ENCODE measurements around the gene RHOB. TPM values are rescaled to one million over a fixed set of nuclear protein-coding genes. Genes with fewer than 3 reads are reported as not detected.
A peak's percentile ranks its signal among the peaks of the same experiment; 100 is the strongest.
"Not testable (repeated sequence)": the region's sequence is repeated elsewhere in the genome, so short reads cannot be mapped to it uniquely, and the experiment has no call there.

The RHOB gene
- polyA plus RNA-seq, 3 donors from 2014 or later = 0.91 to 4.8 (median 4.4) TPM

GRCh38 chr2:20416723-20417122 lies 30.2 kb upstream of the RHOB start:
- no peak overlapping the region for H3K27ac Mint-ChIP-seq

DNA sequence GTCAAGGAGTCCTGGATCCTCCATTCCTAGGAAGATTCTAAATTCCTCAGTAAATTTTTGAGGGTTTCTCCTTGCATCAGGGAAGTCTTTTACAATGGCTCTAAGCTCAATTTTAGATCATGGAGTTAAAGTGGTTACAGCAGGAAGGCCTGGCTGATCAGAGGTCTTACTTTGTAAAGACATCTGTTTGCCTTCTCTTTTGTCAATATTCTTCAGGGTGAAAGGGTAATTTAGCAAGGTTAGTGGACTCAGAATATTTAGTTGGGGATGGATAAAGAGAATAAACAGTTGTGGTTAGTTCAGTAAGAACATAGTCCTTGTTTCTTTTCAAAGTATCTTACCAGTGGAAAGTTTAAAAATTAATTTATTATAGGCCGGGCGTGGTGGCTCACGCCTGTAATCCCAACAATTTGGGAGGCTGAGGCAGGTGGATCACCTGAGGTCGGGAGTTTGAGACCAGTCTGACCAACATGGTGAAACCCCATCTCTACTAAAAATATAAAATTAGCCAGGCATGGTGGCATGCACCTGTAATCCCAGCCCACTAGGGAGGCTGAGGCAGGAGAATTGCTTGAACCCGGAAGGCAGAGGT lies 29.5 kb upstream of the RHOB start:
- not testable (repeated sequence) for H3K27me3 Mint-ChIP-seq (ENCODE audit: low read depth in 3 of 3); H3K36me3 Mint-ChIP-seq; H3K9me3 Mint-ChIP-seq; H3K4me3 Mint-ChIP-seq; DNase-seq
- peaks cover 10 to 11% of the 10 kb centered on the region in 2 donors for H3K4me1 Mint-ChIP-seq
- peak overlapping the region in 2 of 6 donors; percentile 35 to 41 for H3K27ac Mint-ChIP-seq

More at GRCh38 chr2:20416723-20417122, 30.2 kb upstream of the RHOB start:
- H3K36me3 Mint-ChIP-seq = no peaks in the 10 kb centered on the region
- H3K4me3 Mint-ChIP-seq = no peak overlapping the region
- no peak for DNase-seq
- no peaks in the 10 kb centered on the region for H3K27me3 Mint-ChIP-seq (ENCODE audit: low read depth in 3 of 3)
- no peaks in the 10 kb centered on the region for H3K9me3 Mint-ChIP-seq
- H3K4me1 Mint-ChIP-seq = peaks cover 9 to 12% of the 10 kb centered on the region in 2 donors

- no peak for DNase-seq
- no peaks in the 10 kb centered on the region for H3K36me3 Mint-ChIP-seq
- H3K4me1 Mint-ChIP-seq = peaks cover 21 to 22% of the 10 kb centered on the region in 2 donors
- no peaks in the 10 kb centered on the region for H3K9me3 Mint-ChIP-seq
- H3K27ac Mint-ChIP-seq = peak overlapping the region in 1 of 6 donors; percentile 66
- H3K4me3 Mint-ChIP-seq = no peak overlapping the region
- no peaks in the 10 kb centered on the region for H3K27me3 Mint-ChIP-seq (ENCODE audit: low read depth in 3 of 3)
Observed at GRCh38 chr2:20418519-20418918, 28.4 kb upstream of the RHOB start.

- Mint-ChIP-seq H3K4me3 (no peak overlapping the region), H3K9me3 (no peaks in the 10 kb centered on the region), H3K27me3 (ENCODE audit: low read depth in 3 of 3) (no peaks in the 10 kb centered on the region), H3K27ac (peak overlapping the region in 1 of 6 donors; percentile 66), H3K4me1 (peaks cover 27% of the 10 kb centered on the region in 2 donors), H3K36me3 (no peaks in the 10 kb centered on the region)
- DNase-seq = no peak
Observed at GRCh38 chr2:20419007-20419576, 27.8 kb upstream of the RHOB start.

DNA sequence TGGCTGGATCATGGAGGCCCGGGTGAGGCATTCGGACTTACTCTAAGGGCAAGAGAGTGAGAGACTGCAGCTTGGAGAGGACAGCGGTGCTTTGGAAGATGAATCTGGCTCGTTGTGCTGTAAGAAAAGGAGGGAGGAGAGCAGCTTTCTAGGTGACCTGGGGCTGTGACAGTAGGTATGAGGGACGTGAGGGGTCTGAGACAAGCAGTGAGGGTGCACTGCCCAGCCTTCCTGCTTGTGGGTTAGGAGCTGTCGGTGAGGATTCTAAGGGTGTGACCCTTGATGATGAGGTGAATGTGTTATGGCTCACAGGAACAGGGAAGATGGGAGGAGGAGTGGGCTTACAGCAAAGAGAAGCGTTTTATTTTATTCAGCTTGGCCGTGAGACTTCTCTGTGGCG lies 27.1 kb upstream of the RHOB start:
- Mint-ChIP-seq H3K27ac (peak overlapping the region in 2 of 6 donors; percentile 29 to 42), H3K36me3 (no peaks in the 10 kb centered on the region), H3K9me3 (no peaks in the 10 kb centered on the region), H3K27me3 (ENCODE audit: low read depth in 3 of 3) (peaks cover 0 to under 1% (median 0%) of the 10 kb centered on the region in 3 donors), H3K4me3 (no peak overlapping the region), H3K4me1 (peaks cover 33 to 34% of the 10 kb centered on the region in 2 donors)
- DNase-seq = no peak

DNA sequence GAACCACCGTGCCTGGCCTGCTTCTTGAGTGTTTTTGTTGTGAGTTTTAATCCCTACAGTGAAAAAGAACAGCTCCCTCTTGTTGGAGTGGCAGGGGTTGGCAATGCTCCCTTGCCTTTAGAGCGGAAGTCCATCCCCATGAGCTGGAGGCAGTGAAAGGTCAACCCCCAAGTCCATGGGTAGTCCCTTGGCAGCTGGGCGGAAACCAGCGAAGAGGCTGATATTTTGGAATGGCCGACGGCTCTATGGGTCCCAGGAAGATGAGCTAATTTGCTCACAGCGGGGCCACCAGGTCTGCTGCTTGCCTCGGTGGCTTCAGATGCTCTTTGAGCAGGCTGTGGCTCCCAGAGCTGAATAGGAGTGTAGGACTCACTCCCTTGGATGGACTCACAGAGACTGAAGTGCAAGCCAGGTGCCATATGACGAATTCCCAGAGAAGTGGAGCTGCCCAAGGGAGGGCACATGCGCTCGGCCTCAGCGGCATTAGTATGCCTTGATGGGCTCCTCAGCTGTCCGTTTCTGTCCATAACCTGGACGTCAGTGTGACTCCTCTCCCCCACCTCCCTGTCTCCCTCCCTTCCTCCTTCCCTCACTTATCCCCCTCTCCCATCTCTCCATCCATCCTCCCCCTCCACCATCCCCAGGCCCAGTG lies 25.4 kb upstream of the RHOB start:
- H3K9me3 Mint-ChIP-seq = no peaks in the 10 kb centered on the region
- H3K4me3 Mint-ChIP-seq = no peak overlapping the region
- H3K27me3 Mint-ChIP-seq (ENCODE audit: low read depth in 3 of 3) = peaks cover 0 to 3% (median 2%) of the 10 kb centered on the region in 3 donors
- peaks cover 45 to 48% of the 10 kb centered on the region in 2 donors for H3K4me1 Mint-ChIP-seq
- H3K27ac Mint-ChIP-seq = peak overlapping the region in 2 of 6 donors; percentile 24 to 37
- DNase-seq = no peak
- H3K36me3 Mint-ChIP-seq = no peaks in the 10 kb centered on the region

DNA sequence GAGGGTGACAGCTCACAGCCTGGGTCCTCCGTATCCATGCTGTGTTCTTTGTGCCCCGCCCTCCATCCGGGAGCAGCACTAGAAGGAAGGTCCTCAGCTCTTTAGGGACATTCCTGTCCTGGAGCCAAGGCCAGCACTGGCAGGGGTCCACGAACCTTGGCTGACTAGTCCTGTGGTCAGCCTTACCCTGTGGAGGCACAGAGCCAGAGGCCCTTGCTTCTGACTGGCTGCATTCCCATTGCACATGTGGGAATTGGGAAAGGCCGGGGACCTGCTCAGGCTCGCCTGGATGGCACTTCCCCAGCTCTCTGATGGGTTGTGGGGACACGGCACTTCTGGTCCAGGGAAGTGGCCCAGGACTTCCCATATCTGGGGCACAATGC lies 24.9 kb upstream of the RHOB start:
- Mint-ChIP-seq H3K36me3 (no peaks in the 10 kb centered on the region), H3K27ac (peak overlapping the region in 2 of 6 donors; percentile 23 to 36), H3K9me3 (no peaks in the 10 kb centered on the region), H3K4me3 (no peak overlapping the region), H3K4me1 (peaks cover 45 to 49% of the 10 kb centered on the region in 2 donors), H3K27me3 (ENCODE audit: low read depth in 3 of 3) (peaks cover 0 to 3% (median 2%) of the 10 kb centered on the region in 3 donors)
- DNase-seq = no peak

DNA sequence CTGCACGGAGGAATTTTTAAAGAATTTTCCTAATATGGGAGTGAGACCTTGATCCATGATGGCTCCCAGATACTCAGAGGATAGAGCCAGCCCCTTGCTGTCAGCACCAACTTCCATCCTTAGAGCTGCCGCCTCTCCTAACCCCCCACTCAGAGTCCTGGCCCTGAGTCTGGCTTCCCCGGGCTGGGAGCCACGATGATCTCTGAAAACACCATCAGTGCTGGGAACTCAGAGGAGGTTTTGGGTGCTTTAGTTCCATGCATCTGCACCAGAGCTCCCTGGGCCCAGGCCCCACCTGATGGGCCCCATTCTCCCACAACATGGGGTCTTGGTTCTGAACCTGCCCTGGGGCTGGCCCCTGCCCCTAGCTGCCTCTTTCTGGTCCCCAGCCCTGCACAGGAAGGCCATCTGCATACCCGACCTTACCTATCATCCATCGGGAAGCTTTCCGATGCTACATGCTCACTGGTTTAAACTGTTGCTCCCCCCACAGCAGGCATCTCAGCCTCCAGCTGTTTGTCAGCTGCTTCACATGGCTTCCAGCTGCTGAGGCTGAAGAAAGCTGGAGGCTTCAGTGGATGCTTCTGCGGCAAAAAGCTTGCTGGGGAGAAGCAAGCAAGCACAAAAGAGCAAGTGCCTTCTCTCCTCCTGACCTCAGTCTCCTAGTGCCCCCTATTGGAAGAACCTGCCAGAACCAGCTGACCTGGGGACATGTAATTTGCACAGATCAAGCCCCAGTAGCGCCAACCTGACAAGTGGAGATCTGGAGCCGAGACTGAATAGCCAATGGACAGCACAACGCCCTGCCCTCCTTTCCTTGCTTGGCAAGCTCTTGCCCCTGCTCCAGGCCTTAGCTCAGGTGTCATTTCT lies 24.2 kb upstream of the RHOB start:
- Mint-ChIP-seq H3K27ac (peak overlapping the region; percentile 85 to 98 (median 94)), H3K9me3 (no peaks in the 10 kb centered on the region), H3K4me3 (peak overlapping the region in 3 of 5 donors; percentile 24 to 83 (median 81)), H3K36me3 (peaks cover 0 to 4% (median 0%) of the 10 kb centered on the region in 3 donors), H3K4me1 (peaks cover 51 to 54% of the 10 kb centered on the region in 2 donors), H3K27me3 (ENCODE audit: low read depth in 3 of 3) (peaks cover 0 to 3% (median 2%) of the 10 kb centered on the region in 3 donors)
- DNase-seq = peak in 2 of 3 donors; percentile 20 to 23

GRCh38 chr2:20423359-20423758 lies 23.5 kb upstream of the RHOB start:
- DNase-seq = no peak
- Mint-ChIP-seq H3K4me3 (peak overlapping the region; percentile 71 to 88 (median 81)), H3K27ac (peak overlapping the region; percentile 85 to 98 (median 94)), H3K27me3 (ENCODE audit: low read depth in 3 of 3) (peaks cover 0 to 3% (median 2%) of the 10 kb centered on the region in 3 donors), H3K9me3 (no peaks in the 10 kb centered on the region), H3K4me1 (peaks cover 52 to 56% of the 10 kb centered on the region in 2 donors), H3K36me3 (peaks cover 0 to 4% (median 0%) of the 10 kb centered on the region in 3 donors)

DNA sequence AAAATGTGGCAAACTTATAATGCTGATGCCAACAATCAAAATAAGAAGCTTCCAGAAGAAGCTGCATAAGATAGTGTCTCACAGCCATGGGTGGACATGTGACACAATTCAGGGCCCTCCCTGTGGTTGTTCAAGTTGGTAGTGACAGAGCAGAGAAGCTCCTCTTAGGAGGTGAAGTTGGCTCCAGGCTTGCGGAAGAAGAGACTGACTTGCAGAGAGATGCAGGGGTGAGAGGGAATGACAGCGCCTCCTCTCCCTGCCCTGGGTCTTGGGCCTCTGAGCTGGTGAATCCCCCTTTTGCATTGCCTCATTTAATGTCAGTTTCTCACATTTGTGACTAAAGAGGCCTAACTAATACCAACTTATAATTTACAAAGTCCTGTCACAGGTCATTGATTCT lies 23.0 kb upstream of the RHOB start:
- no peaks in the 10 kb centered on the region for H3K9me3 Mint-ChIP-seq
- DNase-seq = no peak
- peaks cover 0 to 4% (median 0%) of the 10 kb centered on the region in 3 donors for H3K36me3 Mint-ChIP-seq
- peaks cover 52 to 56% of the 10 kb centered on the region in 2 donors for H3K4me1 Mint-ChIP-seq
- peak overlapping the region; percentile 85 to 98 (median 94) for H3K27ac Mint-ChIP-seq
- peaks cover 0 to 3% (median 2%) of the 10 kb centered on the region in 3 donors for H3K27me3 Mint-ChIP-seq (ENCODE audit: low read depth in 3 of 3)
- peak overlapping the region; percentile 71 to 88 (median 81) for H3K4me3 Mint-ChIP-seq

GRCh38 chr2:20424300-20425290 lies 22.3 kb upstream of the RHOB start:
- Mint-ChIP-seq H3K4me3 (peak overlapping the region; percentile 76 to 88 (median 81)), H3K4me1 (peaks cover 53 to 56% of the 10 kb centered on the region in 2 donors), H3K9me3 (no peaks in the 10 kb centered on the region), H3K36me3 (peaks cover 0 to 4% (median 0%) of the 10 kb centered on the region in 3 donors), H3K27ac (peak overlapping the region; percentile 85 to 98 (median 94)), H3K27me3 (ENCODE audit: low read depth in 3 of 3) (peaks cover 0 to 3% (median 2%) of the 10 kb centered on the region in 3 donors)
- peak; percentile 69 to 71 (median 69) for DNase-seq

GRCh38 chr2:20425371-20425881 lies 21.4 kb upstream of the RHOB start:
- H3K9me3 Mint-ChIP-seq = no peaks in the 10 kb centered on the region
- peak overlapping the region; percentile 76 to 88 (median 81) for H3K4me3 Mint-ChIP-seq
- peak; percentile 19 to 44 (median 35) for DNase-seq
- H3K27me3 Mint-ChIP-seq (ENCODE audit: low read depth in 3 of 3) = peaks cover 0 to 3% (median 2%) of the 10 kb centered on the region in 3 donors
- H3K27ac Mint-ChIP-seq = peak overlapping the region; percentile 85 to 98 (median 94)
- H3K36me3 Mint-ChIP-seq = peaks cover 0 to 4% (median 0%) of the 10 kb centered on the region in 3 donors
- peaks cover 51 to 59% of the 10 kb centered on the region in 2 donors for H3K4me1 Mint-ChIP-seq

All from immature natural killer cell (primary cell).